H1 (cell line): ENCODE data around the gene MS4A15. TPM values are rescaled to one million over a fixed set of nuclear protein-coding genes. Genes with fewer than 3 reads are reported as not detected.

Source experiments
- CTCF ChIA-PET: fragments of 300-600 bp; sonication (Branson Sonifier 250); formaldehyde crosslinking; loops from one replicate; lab custom pipeline; 2021; ENCODE audit not compliant: partially characterized antibody; lab: Charles Lee
- POLR2A ChIA-PET: fragments of 300-600 bp; sonication (Branson Sonifier 250); formaldehyde crosslinking; loops from one replicate; lab custom pipeline; 2021; ENCODE audit warnings: inconsistent platforms; ENCODE audit not compliant: partially characterized antibody; lab: Charles Lee
- DNase-seq, 2 experiments: peaks; one replicate each; pipeline versions ENCODE4 v3.0.0 to v3.0.0-alpha.2; 2010 to 2022; ENCODE audit warnings: low spot score in 2 of 2, low read depth in 1 of 2, mixed read lengths in 1 of 2
- FAIRE-seq: peaks from 2 replicates; lab custom pipeline; 2011; peaks lifted over from hg19 to GRCh38; lab: Jason Lieb, UNC
- H2AFZ ChIP-seq: 2 replicates; pipeline ENCODE4 v1.8.1; 2012; ENCODE audit warnings: low read length, inconsistent platforms
- H2AK5ac ChIP-seq: 2 replicates; pipeline ENCODE4 v1.6.1; 2013; ENCODE audit warnings: low read depth, low read length
- H2BK120ac ChIP-seq: replicated peaks from 2 replicates; pipeline ENCODE3; 2013; ENCODE audit warnings: low read depth, low read length, inconsistent platforms
- H2BK12ac ChIP-seq: 2 replicates; pipeline ENCODE4 v1.6.1; 2013; ENCODE audit warnings: low read depth, low read length
- H2BK15ac ChIP-seq: 2 replicates; pipeline ENCODE4 v1.6.1; 2013; ENCODE audit warnings: low read length
- H2BK20ac ChIP-seq: 2 replicates; pipeline ENCODE4 v1.6.1; 2013; ENCODE audit warnings: low read length
- H2BK5ac ChIP-seq: 2 replicates; pipeline ENCODE4 v1.6.1; 2013; ENCODE audit warnings: low read depth, low read length
- H3K14ac ChIP-seq: 2 replicates; pipeline ENCODE4 v1.6.1; 2013; ENCODE audit warnings: inconsistent platforms; ENCODE audit not compliant: insufficient read length
- H3K18ac ChIP-seq: 2 replicates; pipeline ENCODE4 v1.6.1; 2013; ENCODE audit warnings: low read length; ENCODE audit errors: extremely low read depth
- H3K23ac ChIP-seq: 2 replicates; pipeline ENCODE4 v1.6.1; 2013; ENCODE audit warnings: inconsistent platforms; ENCODE audit not compliant: insufficient read length
- H3K23me2 ChIP-seq: 2 replicates; pipeline ENCODE4 v1.6.1; 2013; ENCODE audit warnings: low read depth, low read length
- H3K27ac ChIP-seq: 2 replicates; pipeline ENCODE4 v1.6.1; 2011; ENCODE audit warnings: low read depth, low read length, inconsistent platforms
- H3K27me3 ChIP-seq, 4 experiments: replicated peaks in 1 of 4; 1 replicate in 1 of 4; 2 replicates in 3 of 4; pipeline versions ENCODE4 v1.6.1 to v1.8.1; 2011 to 2013; ENCODE audit warnings: low read length in 3 of 4, mild to moderate bottlenecking in 3 of 4, inconsistent platforms in 2 of 4, mixed read lengths in 2 of 4, moderate library complexity in 1 of 4; ENCODE audit not compliant: control insufficient read depth in 3 of 4, insufficient read depth in 3 of 4; ENCODE audit errors: extremely low read depth in 1 of 4
- H3K36me3 ChIP-seq, 4 experiments: 2 replicates each; pipeline versions ENCODE4 v1.6.1 to v1.8.1; 2011 to 2013; ENCODE audit warnings: mild to moderate bottlenecking in 4 of 4, low read length in 3 of 4, moderate library complexity in 2 of 4, control low read depth in 1 of 4, inconsistent platforms in 1 of 4; ENCODE audit not compliant: insufficient read depth in 4 of 4, control insufficient read depth in 2 of 4
- H3K4ac ChIP-seq: replicated peaks from 2 replicates; pipeline ENCODE3; 2013; ENCODE audit warnings: low read length, low read depth, mixed read lengths, inconsistent platforms; ENCODE audit not compliant: insufficient read length
- H3K4me1 ChIP-seq, 4 experiments: replicated peaks in 1 of 4; 1 replicate in 1 of 4; 2 replicates in 3 of 4; pipeline versions ENCODE4 v1.6.1 to v1.8.1; 2011 to 2013; ENCODE audit warnings: low read length in 3 of 4, inconsistent platforms in 2 of 4, mixed read lengths in 1 of 4; ENCODE audit not compliant: insufficient read depth in 4 of 4, control insufficient read depth in 3 of 4
- H3K4me2 ChIP-seq, 2 experiments: 2 replicates each; pipeline versions ENCODE4 v1.6.1 to v1.8.1; 2011 to 2013; ENCODE audit warnings: low read depth in 2 of 2, low read length in 2 of 2, control low read depth in 1 of 2, inconsistent platforms in 1 of 2, mild to moderate bottlenecking in 1 of 2; ENCODE audit not compliant: insufficient read depth in 1 of 2
- H3K4me3 ChIP-seq, 4 experiments: fragments of 200-600, 300-600 bp in 1 of 4; sonication (generic), shearing (Covaris generic), sonication (Bioruptor Twin) in 1 of 4; 2 replicates each; pipeline versions ENCODE4 v1.5.1 to v1.8.1; 2011 to 2016; ENCODE audit warnings: low read length in 4 of 4, low read depth in 3 of 4, control low read depth in 2 of 4, inconsistent platforms in 2 of 4, mild to moderate bottlenecking in 2 of 4, mixed read lengths in 1 of 4, moderate library complexity in 1 of 4; ENCODE audit not compliant: insufficient read depth in 2 of 4; ENCODE audit errors: extremely low read depth in 1 of 4
- H3K56ac ChIP-seq: replicated peaks from 2 replicates; pipeline ENCODE3; 2013; ENCODE audit warnings: low read depth, mild to moderate bottlenecking, mixed read lengths, low read length, inconsistent platforms; ENCODE audit not compliant: insufficient read length
- H3K79me1 ChIP-seq: 2 replicates; pipeline ENCODE4 v1.6.1; 2013; ENCODE audit warnings: low read depth, low read length, control low read depth
- H3K79me2 ChIP-seq, 2 experiments: 2 replicates each; pipeline versions ENCODE4 v1.6.1 to v1.8.1; 2012 to 2013; ENCODE audit warnings: low read length in 2 of 2, mild to moderate bottlenecking in 2 of 2, inconsistent platforms in 1 of 2; ENCODE audit not compliant: insufficient read depth in 2 of 2, control insufficient read depth in 1 of 2
- H3K9ac ChIP-seq, 4 experiments: replicated peaks in 1 of 4; 1 replicate in 1 of 4; 2 replicates in 3 of 4; pipeline versions ENCODE4 v1.6.1 to v1.8.1; 2011 to 2013; ENCODE audit warnings: low read depth in 3 of 4, low read length in 3 of 4, control low read depth in 2 of 4, mild to moderate bottlenecking in 2 of 4, moderate library complexity in 2 of 4, inconsistent platforms in 1 of 4; ENCODE audit errors: extremely low read depth in 1 of 4
- H3K9me3 ChIP-seq, 2 experiments: 2 replicates each; pipeline versions ENCODE4 v1.6.1 to v1.8.1; 2012 to 2013; ENCODE audit warnings: mild to moderate bottlenecking in 2 of 2, moderate library complexity in 2 of 2, control low read depth in 1 of 2, inconsistent platforms in 1 of 2, low read depth in 1 of 2, low read length in 1 of 2, mixed read lengths in 1 of 2; ENCODE audit not compliant: insufficient read depth in 2 of 2
- H4K20me1 ChIP-seq, 2 experiments: replicated peaks in 1 of 2; 2 replicates each; pipeline versions ENCODE3 to v1.8.1; 2011 to 2013; ENCODE audit warnings: inconsistent platforms in 2 of 2, low read length in 2 of 2, mild to moderate bottlenecking in 1 of 2; ENCODE audit not compliant: insufficient read depth in 2 of 2, control insufficient read depth in 1 of 2
- H4K5ac ChIP-seq: 2 replicates; pipeline ENCODE4 v1.6.1; 2013; ENCODE audit warnings: low read length, low read depth, mixed read lengths, inconsistent platforms; ENCODE audit not compliant: insufficient read length
- H4K8ac ChIP-seq: 2 replicates; pipeline ENCODE4 v1.8.0; 2013; ENCODE audit warnings: mild to moderate bottlenecking, moderate library complexity, low read length, inconsistent platforms; ENCODE audit not compliant: insufficient read depth; ENCODE audit errors: extremely low read depth
- H4K91ac ChIP-seq: replicated peaks from 2 replicates; pipeline ENCODE3; 2013; ENCODE audit warnings: low read length, mixed read lengths, inconsistent platforms; ENCODE audit not compliant: insufficient read length
- CBX8 ChIP-seq: fragments of 300-800, 300-1000 bp; sonication (generic); IDR thresholded peaks from 2 replicates; pipeline ENCODE4 v1.7.1; 2016; ENCODE audit warnings: low read depth, low read length, borderline replicate concordance
- CREB1 ChIP-seq: IDR thresholded peaks from 2 replicates; pipeline ENCODE4 v1.6.1; 2012; ENCODE audit warnings: inconsistent platforms
- NRF1 ChIP-seq: IDR thresholded peaks from 2 replicates; pipeline ENCODE4 v1.6.1; 2011; ENCODE audit warnings: mild to moderate bottlenecking, low read depth, low read length, improper control_type of control experiment
- RFX5 ChIP-seq: IDR thresholded peaks from 2 replicates; pipeline ENCODE4 v1.6.1; 2011; ENCODE audit warnings: low read depth, low read length, improper control_type of control experiment, borderline replicate concordance
- SAP30 ChIP-seq: fragments of 300-600 bp; sonication (generic); IDR thresholded peaks from 2 replicates; pipeline ENCODE4 v1.7.1; 2012; ENCODE audit warnings: low read length, moderate library complexity, mild to moderate bottlenecking, inconsistent platforms; ENCODE audit not compliant: insufficient read depth, insufficient replicate concordance
- WGBS, 2 experiments: shearing (Covaris generic) in 1 of 2; methylation state at CpG; one replicate each; pipeline versions ENCODE4 v1.1.6 to v1.1.7; 2013 to 2015; ENCODE audit warnings: low lambda C conversion rate in 2 of 2, mixed read lengths in 2 of 2, inconsistent platforms in 1 of 2, low coverage in 1 of 2, missing lambda C conversion rate in 1 of 2; ENCODE audit not compliant: insufficient replicate concordance in 2 of 2, insufficient coverage in 1 of 2, insufficient read length in 1 of 2; ENCODE audit errors: extremely low coverage in 1 of 2, missing lambda C conversion rate in 1 of 2; 5-methylcytosine and 5-hydroxymethylcytosine counted together
- polyA plus RNA-seq, 7 experiments: library from polyadenylated mRNA; depleted of rRNA in 3 of 7; stranded (reverse) in 5 of 7; unstranded in 2 of 7; fragments of >200 nt in 5 of 7; fragments of 200-250 nt in 2 of 7; gene quantifications; 1 replicate in 5 of 7; 2 replicates in 1 of 7; 4 replicates in 1 of 7; pipeline versions ENCODE4 v1.2.1 to v1.2.3, GENCODE V29; 2011 to 2013; ENCODE audit warnings: missing spikeins in 2 of 7, mixed read lengths in 2 of 7
- total RNA-seq: library from RNA; stranded (reverse); fragmentation: NEBNext Ultra II Directional; extraction: Animal tissue kit (Norgen Biotek cat#: 25700); gene quantifications from 2 replicates; pipeline ENCODE4 v1.2.1, GENCODE V29; 2021
- TF ChIP-seq, protein P1 (sequence below): IDR thresholded peaks from 2 replicates; pipeline ENCODE4 v1.6.1; 2011; ENCODE audit warnings: low read length, improper control_type of control experiment
- TF ChIP-seq, protein P2 (sequence below), 3 experiments: IDR thresholded peaks; 1 replicate in 2 of 3; 2 replicates in 1 of 3; pipeline versions ENCODE4 v1.5.1 to v1.6.1; 2011; ENCODE audit warnings: low read length in 3 of 3, mild to moderate bottlenecking in 3 of 3, inconsistent platforms in 2 of 3, low read depth in 1 of 3, moderate library complexity in 1 of 3; ENCODE audit not compliant: insufficient read depth in 1 of 3; ENCODE audit errors: control extremely low read depth in 1 of 3
- TF ChIP-seq, protein P3 (sequence below): IDR thresholded peaks from 2 replicates; pipeline ENCODE4 v1.6.1; 2012; ENCODE audit warnings: inconsistent platforms

The MS4A15 gene
- total and polyA plus RNA-seq, 2 of the 8 experiments (the other 6 are each of a cell fraction or from before 2014, with no cell fraction given), result 0.15 to 0.17 TPM

DNA sequence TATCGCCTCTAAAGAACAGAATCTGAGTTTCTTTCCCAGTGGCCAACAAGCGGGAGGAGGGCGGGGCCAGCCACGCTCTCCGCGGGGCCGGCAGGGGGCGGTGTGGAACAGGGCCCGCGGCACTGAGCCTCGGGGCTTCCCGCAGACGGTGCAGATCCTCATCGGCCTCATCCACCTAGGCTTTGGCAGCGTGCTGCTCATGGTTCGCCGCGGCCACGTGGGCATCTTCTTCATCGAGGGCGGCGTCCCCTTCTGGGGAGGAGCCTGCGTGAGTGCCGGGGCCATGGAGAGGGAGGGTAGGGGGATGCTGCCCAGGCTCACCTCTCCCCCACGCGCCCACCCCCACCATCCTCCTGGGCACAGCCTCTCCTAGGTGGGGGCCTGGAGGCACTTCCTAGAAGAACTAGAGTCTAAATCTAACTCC, 10.7 kb downstream of the MS4A15 start:
- Histone ChIP-seq H2BK20ac (no peak overlapping the region), H3K18ac (no peak overlapping the region; the same call in 1 of the 2 replicates), H2AK5ac (no peak overlapping the region), H3K9me3 (no peaks in the 10 kb centered on the region; a peak in 1 of 4 replicates), H3K27me3 (peaks cover 0 to 11% (median 6%) of the 10 kb centered on the region in 4 experiments; a peak in 3 of 7 replicates), H3K9ac (no peak overlapping the region), H4K8ac (peak overlapping the region; percentile 11; the same call in 1 of the 2 replicates), H3K36me3 (no peaks in the 10 kb centered on the region), H2BK5ac (no peak overlapping the region), H3K4me1 (peaks cover 0 to 1% (median 0%) of the 10 kb centered on the region in 4 experiments; a peak in 1 of 7 replicates), H4K5ac (no peak overlapping the region), H4K20me1 (no peaks in the 10 kb centered on the region), H3K14ac (no peak overlapping the region), H3K23me2 (no peaks in the 10 kb centered on the region), H3K79me1 (no peaks in the 10 kb centered on the region), H3K4me3 (no peak overlapping the region), H3K23ac (no peak overlapping the region), H3K27ac (no peak overlapping the region), H2BK12ac (no peak overlapping the region), H4K91ac (no peak overlapping the region), H3K56ac (no peak overlapping the region), H2BK15ac (no peak overlapping the region), H3K79me2 (no peaks in the 10 kb centered on the region), H3K4ac (no peak overlapping the region), H2AFZ (peak overlapping the region; percentile 91), H2BK120ac (no peak overlapping the region), H3K4me2 (no peak overlapping the region)
- POLR2A ChIA-PET, result interaction anchor here (1.0 kb wide), 1 partner anchor 141 kb away, joined by 3 read pairs; no protein-coding TSS in a partner anchor
- CTCF ChIA-PET, result interaction anchor here (0.7 to 8.3 kb wide), 19 partner anchors 9 to 534 kb away, joined by 3 to 145 read pairs (median 4); partner anchors contain the start of genes MS4A15 and MS4A8
- FAIRE-seq (no peak), DNase-seq (peak; percentile 25 to 90)
- WGBS, 2 experiments, result 42% methylated on average over 13 of the region's 26 CpGs; no CpG with 5 or more reads in 1 of the 2 experiments
- TF ChIP-seq NRF1 (no peak), CREB1 (no peak), RFX5 (no peak), CBX8 (no peak), SAP30 (no peak)
- TF ChIP-seq, protein P1, sequence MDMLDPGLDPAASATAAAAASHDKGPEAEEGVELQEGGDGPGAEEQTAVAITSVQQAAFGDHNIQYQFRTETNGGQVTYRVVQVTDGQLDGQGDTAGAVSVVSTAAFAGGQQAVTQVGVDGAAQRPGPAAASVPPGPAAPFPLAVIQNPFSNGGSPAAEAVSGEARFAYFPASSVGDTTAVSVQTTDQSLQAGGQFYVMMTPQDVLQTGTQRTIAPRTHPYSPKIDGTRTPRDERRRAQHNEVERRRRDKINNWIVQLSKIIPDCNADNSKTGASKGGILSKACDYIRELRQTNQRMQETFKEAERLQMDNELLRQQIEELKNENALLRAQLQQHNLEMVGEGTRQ, result peak; percentile 49; the same call in 1 of the 2 replicates
- TF ChIP-seq, protein P2, sequence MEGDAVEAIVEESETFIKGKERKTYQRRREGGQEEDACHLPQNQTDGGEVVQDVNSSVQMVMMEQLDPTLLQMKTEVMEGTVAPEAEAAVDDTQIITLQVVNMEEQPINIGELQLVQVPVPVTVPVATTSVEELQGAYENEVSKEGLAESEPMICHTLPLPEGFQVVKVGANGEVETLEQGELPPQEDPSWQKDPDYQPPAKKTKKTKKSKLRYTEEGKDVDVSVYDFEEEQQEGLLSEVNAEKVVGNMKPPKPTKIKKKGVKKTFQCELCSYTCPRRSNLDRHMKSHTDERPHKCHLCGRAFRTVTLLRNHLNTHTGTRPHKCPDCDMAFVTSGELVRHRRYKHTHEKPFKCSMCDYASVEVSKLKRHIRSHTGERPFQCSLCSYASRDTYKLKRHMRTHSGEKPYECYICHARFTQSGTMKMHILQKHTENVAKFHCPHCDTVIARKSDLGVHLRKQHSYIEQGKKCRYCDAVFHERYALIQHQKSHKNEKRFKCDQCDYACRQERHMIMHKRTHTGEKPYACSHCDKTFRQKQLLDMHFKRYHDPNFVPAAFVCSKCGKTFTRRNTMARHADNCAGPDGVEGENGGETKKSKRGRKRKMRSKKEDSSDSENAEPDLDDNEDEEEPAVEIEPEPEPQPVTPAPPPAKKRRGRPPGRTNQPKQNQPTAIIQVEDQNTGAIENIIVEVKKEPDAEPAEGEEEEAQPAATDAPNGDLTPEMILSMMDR (IDR thresholded peaks at IDR 0.05; ENCODE audit: control extremely low read depth in 1 of 3, insufficient read depth in 1 of 3, low read depth in 1 of 3, low read length in 3 of 3), result peak; percentile 75 to 80 (median 76)
- TF ChIP-seq, protein P3, sequence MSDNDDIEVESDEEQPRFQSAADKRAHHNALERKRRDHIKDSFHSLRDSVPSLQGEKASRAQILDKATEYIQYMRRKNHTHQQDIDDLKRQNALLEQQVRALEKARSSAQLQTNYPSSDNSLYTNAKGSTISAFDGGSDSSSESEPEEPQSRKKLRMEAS, result peak; percentile 100
